ENCODE data around the gene FUT8.

GRCh38 chr14:65412032-65412846, at the start of gene FUT8:
- TF ChIP-seq CTCF (IDR thresholded peaks at IDR 0.05) (peak; percentile 18 to 87 (median 62)), POLR2A (IDR thresholded peaks at IDR 0.05) (peak in 1 of 2 donors; percentile 92)

Measured in thyroid gland (tissue), 4 donors.